ENCODE results near the gene FAM53A.

The FAM53A gene

GRCh38 chr4:1693131-1693896, 9.2 kb upstream of the FAM53A start:
- TF ChIP-seq ZNF692 (tag by site-specific recombination; IDR thresholded peaks at IDR 0.05), result no peak
- TF ChIP-seq WT1 (tag by site-specific recombination; IDR thresholded peaks at IDR 0.05), result no peak
- 0 out of 2 replicates have a peak, but pooled peaks have one; percentile 13 for TF ChIP-seq KLF9 (tag by site-specific recombination; IDR thresholded peaks at IDR 0.05; ENCODE audit: low read depth)
- TF ChIP-seq ZNF221 (tag by site-specific recombination; IDR thresholded peaks at IDR 0.05; ENCODE audit: borderline replicate concordance), result no peak
- TF ChIP-seq ZNF585B (tag by site-specific recombination; IDR thresholded peaks at IDR 0.05), result no peak
- 0 out of 2 replicates have a peak, but pooled peaks have one; percentile 12 for TF ChIP-seq ZBTB17 (tag by site-specific recombination; IDR thresholded peaks at IDR 0.05)
- peak; percentile 38; the same call in 1 of the 2 replicates for TF ChIP-seq ZNF654 (tag by site-specific recombination; IDR thresholded peaks at IDR 0.05; ENCODE audit: low read depth)
- TF ChIP-seq CTCF (tag by site-specific recombination; IDR thresholded peaks at IDR 0.05), result peak; percentile 34; the same call in 1 of the 2 replicates
- TF ChIP-seq TRIM28 (IDR thresholded peaks at IDR 0.05; ENCODE audit: borderline replicate concordance, low read length), result peak; percentile 44; the same call in 1 of the 2 replicates
- TF ChIP-seq ZSCAN4 (tag by site-specific recombination; IDR thresholded peaks at IDR 0.05), result peak; percentile 72
- no peak for TF ChIP-seq YY1 (tag by site-specific recombination; IDR thresholded peaks at IDR 0.05)
- 0 out of 2 replicates have a peak, but pooled peaks have one; percentile 25 for TF ChIP-seq ZEB2 (tag by site-specific recombination; IDR thresholded peaks at IDR 0.05)
- no peak overlapping the region for H3K27ac ChIP-seq (ENCODE audit: extremely low read depth, low read depth, low read length)
- ChIA-PET CTCF (interaction anchor here (0.6 to 5.0 kb wide), 16 partner anchors 9 to 695 kb away, joined by 3 to 61 read pairs (median 5); partner anchors contain the start of genes FAM53A, SLBP, TACC3 and TMEM129), POLR2A (interaction anchor here (0.6 to 1.4 kb wide), 6 partner anchors 12 to 36 kb away, joined by 3 to 21 read pairs (median 7); partner anchors contain the start of genes SLBP, TACC3 and TMEM129)
- no peaks in the 10 kb centered on the region for H3K4me1 ChIP-seq (ENCODE audit: control insufficient read depth, insufficient read depth, low read length)
- no peak overlapping the region for H3K4me3 ChIP-seq (ENCODE audit: low read depth, low read length)
- no peaks in the 10 kb centered on the region for H3K9me3 ChIP-seq (ENCODE audit: control insufficient read depth, insufficient read depth, low read depth, low read length)
- H3K36me3 ChIP-seq (ENCODE audit: control insufficient read depth in 2 of 2, insufficient read depth in 1 of 2, low read length in 2 of 2), result peaks cover 30 to 78% of the 10 kb centered on the region in 2 experiments

GRCh38 chr4:1691737-1692373, 7.7 kb upstream of the FAM53A start:
- H3K4me3 ChIP-seq (ENCODE audit: low read depth, low read length), result no peak overlapping the region
- POLR2A ChIA-PET, result interaction anchor here (0.8 to 1.6 kb wide), 3 partner anchors 12 to 76 kb away, joined by 3 to 5 read pairs (median 4); partner anchors contain the start of gene TMEM129
- no peak overlapping the region for H3K27ac ChIP-seq (ENCODE audit: extremely low read depth, low read depth, low read length)
- no peaks in the 10 kb centered on the region for H3K4me1 ChIP-seq (ENCODE audit: control insufficient read depth, insufficient read depth, low read length)
- CTCF ChIA-PET, result interaction anchor here (1.5 to 3.1 kb wide), 2 partner anchors 8 to 17 kb away, joined by 9 to 38 read pairs; partner anchors contain the start of gene FAM53A
- H3K36me3 ChIP-seq (ENCODE audit: control insufficient read depth in 2 of 2, insufficient read depth in 1 of 2, low read length in 2 of 2), result peaks cover 20 to 66% of the 10 kb centered on the region in 2 experiments
- H3K9me3 ChIP-seq (ENCODE audit: control insufficient read depth, insufficient read depth, low read depth, low read length), result no peaks in the 10 kb centered on the region
- TF ChIP-seq OVOL3 (tag by site-specific recombination; IDR thresholded peaks at IDR 0.05) (no peak), AEBP2 (tag by site-specific recombination; IDR thresholded peaks at IDR 0.05; ENCODE audit: borderline replicate concordance) (no peak), ZNF571 (tag by site-specific recombination; IDR thresholded peaks at IDR 0.05) (no peak), ZNF280D (tag by site-specific recombination; IDR thresholded peaks at IDR 0.05) (no peak), GLIS2 (tag by site-specific recombination; IDR thresholded peaks at IDR 0.05) (no peak), ZBTB44 (tag by site-specific recombination; IDR thresholded peaks at IDR 0.05) (no peak), ZNF19 (tag by site-specific recombination; IDR thresholded peaks at IDR 0.05; ENCODE audit: low read depth) (no peak), ZBTB26 (tag by site-specific recombination; optimal IDR thresholded peaks at IDR 0.05) (no peak)

All from HEK293 (cell line).